Measurements from ENCODE around the gene HIGD2A. TPM values are rescaled to one million over a fixed set of nuclear protein-coding genes. Genes with fewer than 3 reads are reported as not detected.
"Not testable (repeated sequence)": the region's sequence is repeated elsewhere in the genome, so short reads cannot be mapped to it uniquely, and the experiment has no call there.

HIGD2A gene
- total RNA-seq, 2 donors from 2014 or later = 194 to 226 TPM

DNA sequence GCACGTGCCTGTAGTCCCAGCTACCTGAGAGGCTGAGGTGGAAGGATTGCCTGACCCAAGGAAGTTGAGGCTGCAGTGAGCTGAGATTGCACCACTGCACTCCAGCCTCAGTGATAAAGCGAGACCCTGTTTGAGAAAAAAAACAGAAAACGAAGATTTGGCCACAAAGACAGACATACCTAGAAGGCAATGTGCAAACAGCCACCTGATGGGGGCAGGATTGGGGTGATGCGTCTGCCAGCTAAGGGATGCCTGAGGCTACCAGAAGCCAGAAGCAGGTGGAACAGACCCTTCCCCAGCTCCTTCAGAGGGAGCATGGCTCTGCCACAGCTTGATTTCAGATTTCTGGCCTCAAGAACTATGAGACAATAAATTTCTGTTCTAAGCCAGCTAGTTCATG is 2.9 kb downstream of the HIGD2A start:
- intact Hi-C loops (cut with DNase I, micrococcal nuclease) = no loop called here
- ATAC-seq = no peak

DNA sequence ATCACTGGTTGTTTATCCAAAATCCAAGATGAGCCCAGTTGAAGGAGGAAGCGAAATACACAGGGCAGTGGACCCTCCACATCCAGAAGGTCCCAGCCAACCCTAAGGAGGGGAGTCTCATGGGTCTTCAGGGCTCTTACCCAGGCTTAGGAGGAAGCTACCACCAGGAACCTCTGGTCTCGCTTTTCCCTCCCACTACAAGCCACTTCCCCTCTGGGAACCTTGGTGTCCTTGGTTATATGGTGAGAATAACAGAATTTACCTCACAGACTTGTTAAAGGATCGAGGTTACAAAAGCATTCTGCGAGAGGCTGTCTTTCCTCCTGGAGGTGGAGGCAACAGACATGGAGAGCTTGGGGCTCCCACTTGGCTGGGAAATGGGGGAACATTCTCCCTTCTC is 3.4 kb downstream of the HIGD2A start:
- DNase-seq (no peak), ATAC-seq (no peak)
- intact Hi-C loops (cut with DNase I, micrococcal nuclease) = no loop called here

More for the DNA sequence above, 2.9 kb downstream of the HIGD2A start:
- DNase-seq = no peak

GRCh38 chr5:176392526-176392925 is 4.0 kb downstream of the HIGD2A start:
- ATAC-seq = no peak
- no peak for DNase-seq
- intact Hi-C loops (cut with DNase I, micrococcal nuclease) = no loop called here

DNA sequence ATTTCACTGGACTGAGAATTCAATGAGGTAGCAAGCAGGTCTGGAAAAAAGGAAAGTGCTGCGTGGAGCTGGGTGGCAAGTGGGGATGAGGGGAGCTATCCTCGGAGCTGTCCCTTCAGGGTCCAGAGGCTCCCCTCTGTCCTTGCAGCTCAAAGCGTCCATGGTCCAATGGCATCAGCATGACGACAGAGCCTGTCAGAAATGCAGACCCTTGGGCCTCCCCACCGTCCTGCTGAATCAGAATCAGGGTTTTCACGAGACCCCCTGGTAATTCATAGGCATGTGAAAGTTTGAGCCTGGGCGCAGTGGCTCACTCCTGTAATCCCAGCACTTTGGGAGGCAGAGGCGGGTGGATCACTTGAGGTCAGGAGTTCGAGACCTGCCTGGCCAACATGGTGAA is 5.5 kb downstream of the HIGD2A start:
- no peak for ATAC-seq
- intact Hi-C loops (cut with DNase I, micrococcal nuclease) = no loop called here
- no peak for DNase-seq

GRCh38 chr5:176394881-176395675 is 6.5 kb downstream of the HIGD2A start:
- DNase-seq (no peak), ATAC-seq (no peak)
- intact Hi-C loops (cut with DNase I, micrococcal nuclease) = no loop called here

GRCh38 chr5:176396330-176396729 is 7.8 kb downstream of the HIGD2A start:
- intact Hi-C loops (cut with DNase I, micrococcal nuclease) = no loop called here
- DNase-seq (no peak), ATAC-seq (no peak)

DNA sequence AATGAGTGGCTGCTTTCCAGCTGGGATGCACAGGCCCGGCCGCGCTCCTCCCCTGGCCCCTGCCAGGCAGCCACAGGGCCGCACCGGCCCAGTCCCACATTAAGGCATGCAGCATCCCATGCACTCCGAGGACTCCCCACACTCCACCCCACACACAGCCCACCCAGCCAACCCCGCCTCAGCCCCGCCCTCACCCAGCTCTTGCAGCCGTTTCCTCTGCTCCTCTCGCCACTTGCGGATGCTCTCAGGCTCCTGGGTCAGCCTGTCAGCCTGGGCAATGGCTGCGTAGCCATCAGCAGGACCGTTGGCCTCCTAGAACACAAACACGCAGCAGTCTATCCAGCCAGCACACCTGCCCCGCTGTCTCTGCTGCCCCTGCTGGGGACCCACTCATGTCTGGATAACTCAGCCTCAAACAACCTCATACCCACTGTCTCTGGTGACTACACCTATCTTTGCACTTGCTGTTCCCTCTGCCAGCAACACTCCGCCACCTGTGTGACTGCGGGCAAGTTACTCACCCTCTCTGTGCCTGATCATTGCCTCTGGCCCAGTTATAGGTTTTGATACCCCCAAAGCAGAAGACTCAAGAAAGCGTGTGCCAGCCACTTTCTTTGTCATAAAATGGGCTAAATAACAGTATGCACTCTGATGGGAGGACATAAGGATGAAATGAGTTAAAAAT is 9.3 kb downstream of the HIGD2A start:
- no peak for DNase-seq
- intact Hi-C loops (cut with DNase I, micrococcal nuclease) = no loop called here
- ATAC-seq = no peak

- ATAC-seq = peak; percentile 69
- intact Hi-C loops (cut with DNase I, micrococcal nuclease) = no loop called here
Measured at GRCh38 chr5:176400382-176401156, 12.0 kb downstream of the HIGD2A start.

GRCh38 chr5:176401281-176402205 is 13.0 kb downstream of the HIGD2A start:
- DNase-seq (peak in 1 of 2 donors; percentile 8), ATAC-seq (no peak)
- intact Hi-C loops (cut with DNase I, micrococcal nuclease) = no loop called here

More at GRCh38 chr5:176400382-176401156, 12.0 kb downstream of the HIGD2A start:
- DNase-seq = peak; percentile 85 to 93

GRCh38 chr5:176405656-176406435 is 17.3 kb downstream of the HIGD2A start:
- intact Hi-C loops (cut with DNase I, micrococcal nuclease) = no loop called here
- DNase-seq = peak; percentile 61 to 62
- ATAC-seq = peak; percentile 53

- DNase-seq (peak in 1 of 2 donors; percentile 39), ATAC-seq (peak; percentile 3)
- intact Hi-C loops (cut with DNase I, micrococcal nuclease) = no loop called here
Measured at GRCh38 chr5:176406436-176407052, 18.0 kb downstream of the HIGD2A start.

GRCh38 chr5:176407456-176408251 is 19.1 kb downstream of the HIGD2A start:
- intact Hi-C loops (cut with DNase I, micrococcal nuclease) = no loop called here
- DNase-seq (peak in 1 of 2 donors; percentile 2), ATAC-seq (no peak)

DNA sequence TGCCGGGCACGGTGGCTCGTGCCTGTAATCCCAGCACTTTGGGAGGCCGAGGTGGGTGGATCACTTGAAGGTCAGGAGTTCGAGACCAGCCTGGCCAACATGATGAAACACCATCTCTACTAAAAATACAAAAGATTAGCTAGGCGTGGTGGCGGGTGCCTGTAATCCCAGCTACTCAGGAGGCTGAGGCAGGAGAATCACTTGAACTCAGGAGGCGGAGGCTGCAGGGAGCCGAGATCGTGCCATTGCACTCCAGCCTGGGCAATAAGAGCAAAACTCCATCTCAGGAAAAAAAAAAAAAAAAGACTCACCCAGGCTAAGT is 19.7 kb downstream of the HIGD2A start:
- ATAC-seq; intact Hi-C loops (cut with DNase I, micrococcal nuclease): not testable (repeated sequence)
- DNase-seq = peak in 1 of 2 donors; percentile 2

DNA sequence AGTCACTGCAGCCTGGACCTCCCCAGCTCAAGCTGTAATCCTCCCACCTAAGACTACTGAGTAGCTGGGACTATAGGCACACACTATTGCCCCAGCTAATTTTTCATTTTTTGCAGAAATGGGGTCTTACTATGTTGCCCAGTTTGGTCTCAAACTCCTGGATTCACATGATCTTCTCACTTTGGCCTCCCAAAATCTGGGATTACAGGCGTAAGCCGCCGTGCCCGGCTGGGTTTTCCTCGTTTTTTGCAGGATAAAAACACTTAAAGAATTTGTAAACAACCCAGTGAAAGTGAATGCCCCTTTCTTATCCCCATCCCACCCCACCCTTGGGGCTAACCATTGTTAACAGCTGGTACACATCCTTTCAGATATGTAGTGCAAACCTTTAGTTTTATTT is 20.0 kb downstream of the HIGD2A start:
- intact Hi-C loops (cut with DNase I, micrococcal nuclease) = no loop called here
- DNase-seq = no peak

GRCh38 chr5:176409765-176410164 is 21.2 kb downstream of the HIGD2A start:
- DNase-seq (no peak), ATAC-seq (no peak)
- intact Hi-C loops (cut with DNase I, micrococcal nuclease) = loop anchor here in 1 of 2 donors (10.0 kb wide), 1 partner anchor 235 kb away; the partner anchor contains the start of gene TSPAN17

More for the DNA sequence above, 20.0 kb downstream of the HIGD2A start:
- ATAC-seq = no peak

DNA sequence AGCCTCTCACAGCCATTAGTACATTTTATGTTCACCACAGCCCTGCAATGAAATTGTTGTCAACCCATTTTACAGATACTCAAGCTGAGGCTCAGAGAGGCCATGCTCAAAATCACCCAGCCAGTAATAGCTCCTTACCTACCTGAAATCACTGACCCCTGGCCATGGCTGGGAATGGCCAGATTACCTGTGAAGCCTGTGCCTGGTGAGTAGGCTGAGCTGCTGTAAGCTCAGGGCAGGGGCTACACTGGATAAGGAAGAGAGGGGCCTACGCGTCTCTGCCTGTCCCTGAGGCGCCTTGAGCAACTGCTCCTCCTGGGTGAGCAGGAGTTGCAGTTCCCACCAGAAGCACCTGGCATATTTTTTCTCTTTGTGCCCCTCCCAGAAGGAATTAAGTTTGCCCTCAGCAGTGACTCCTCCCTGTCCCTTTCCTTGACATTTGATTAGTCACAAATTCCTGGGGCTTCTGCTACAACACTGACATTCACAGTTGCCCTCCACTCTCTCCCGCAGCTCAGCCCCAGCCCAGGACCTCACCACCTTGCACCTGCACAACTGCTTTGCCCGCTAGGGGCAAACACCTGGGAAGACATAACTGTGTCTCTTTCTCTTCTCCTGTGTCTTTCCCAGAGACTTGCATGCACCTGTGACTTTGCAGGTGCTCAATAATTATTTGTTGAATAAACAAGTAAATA is 22.1 kb downstream of the HIGD2A start:
- intact Hi-C loops (cut with DNase I, micrococcal nuclease) = loop anchor here in 1 of 2 donors (10.0 kb wide), 1 partner anchor 234 kb away; the partner anchor contains the start of gene TSPAN17
- ATAC-seq (no peak), DNase-seq (no peak)

All from left colon (tissue), 2 donors.